ENCODE results near the gene LDHB.

Gene LDHB

GRCh38 chr12:21657326-21658077 lies at the start of gene LDHB:
LDHB (minus strand) TSS chr12:21657842; CDS start chr12:21654671, 3,171 bp downstream.
- peak; percentile 87 for DNase-seq (ENCODE audit: extremely low read depth, low read depth)
- peak within 1 kb of the TSS; percentile 98 for H3K4me3 ChIP-seq (replicated peaks; ENCODE audit: low read depth, low read length)
- TF ChIP-seq CTCF (IDR thresholded peaks at IDR 0.05; ENCODE audit: low read depth, low read length, missing control alignments) = no peak

- no peak for TF ChIP-seq CTCF (IDR thresholded peaks at IDR 0.05; ENCODE audit: low read depth, low read length, missing control alignments)
- H3K4me3 ChIP-seq (replicated peaks; ENCODE audit: low read depth, low read length) = no peak overlapping the region
- no peak for DNase-seq (ENCODE audit: extremely low read depth, low read depth)
Observed at GRCh38 chr12:21704847-21705246, 47.2 kb upstream of the LDHB start.

- DNase-seq (ENCODE audit: extremely low read depth, low read depth) = no peak
- TF ChIP-seq CTCF (IDR thresholded peaks at IDR 0.05; ENCODE audit: low read depth, low read length, missing control alignments) = no peak
- H3K4me3 ChIP-seq (replicated peaks; ENCODE audit: low read depth, low read length) = no peak overlapping the region
Observed at GRCh38 chr12:21699851-21700250, 42.2 kb upstream of the LDHB start.

- peak; percentile 11 for DNase-seq (ENCODE audit: extremely low read depth, low read depth)
- H3K4me3 ChIP-seq (replicated peaks; ENCODE audit: low read depth, low read length) = no peak overlapping the region
- TF ChIP-seq CTCF (IDR thresholded peaks at IDR 0.05; ENCODE audit: low read depth, low read length, missing control alignments) = peak; percentile 27
Observed at GRCh38 chr12:21697904-21698630, 40.4 kb upstream of the LDHB start.

- H3K4me3 ChIP-seq (replicated peaks; ENCODE audit: low read depth, low read length) = no peak overlapping the region
- TF ChIP-seq CTCF (IDR thresholded peaks at IDR 0.05; ENCODE audit: low read depth, low read length, missing control alignments) = no peak
- DNase-seq (ENCODE audit: extremely low read depth, low read depth) = no peak
Observed at GRCh38 chr12:21696625-21697024, 39.0 kb upstream of the LDHB start.

GRCh38 chr12:21695986-21696385 lies 38.3 kb upstream of the LDHB start:
- no peak for DNase-seq (ENCODE audit: extremely low read depth, low read depth)
- TF ChIP-seq CTCF (IDR thresholded peaks at IDR 0.05; ENCODE audit: low read depth, low read length, missing control alignments) = no peak
- no peak overlapping the region for H3K4me3 ChIP-seq (replicated peaks; ENCODE audit: low read depth, low read length)
